ENCODE results near the gene TAF4. TPM values are rescaled to one million over a fixed set of nuclear protein-coding genes. Genes with fewer than 3 reads are reported as not detected.
A peak's percentile ranks its signal among the peaks of the same experiment; 100 is the strongest.
"Not testable (repeated sequence)": the region's sequence is repeated elsewhere in the genome, so short reads cannot be mapped to it uniquely, and the experiment has no call there.

The TAF4 gene
- polyA plus RNA-seq, 3 donors from 2014 or later, result 0.04 to 3.2 (median 1.1) TPM

- no peak overlapping the region for H3K27ac Mint-ChIP-seq
- H3K27me3 Mint-ChIP-seq (ENCODE audit: low read depth in 3 of 3), result peaks cover 0 to 5% (median 2%) of the 10 kb centered on the region in 3 donors
- peaks cover 8 to 28% (median 19%) of the 10 kb centered on the region in 3 donors for H3K36me3 Mint-ChIP-seq
- H3K9me3 Mint-ChIP-seq, result peaks cover 0 to 2% (median 0%) of the 10 kb centered on the region in 6 donors
- H3K4me3 Mint-ChIP-seq, result no peak overlapping the region
- peaks cover 3 to 4% of the 10 kb centered on the region in 2 donors for H3K4me1 Mint-ChIP-seq
- DNase-seq, result no peak
Measured at GRCh38 chr20:61975407-61976129, 90.1 kb downstream of the TAF4 start.

GRCh38 chr20:61974357-61974665 lies 91.4 kb downstream of the TAF4 start:
- Mint-ChIP-seq H3K27ac (no peak overlapping the region), H3K4me3 (no peak overlapping the region), H3K36me3 (peaks cover 11 to 32% (median 22%) of the 10 kb centered on the region in 3 donors), H3K4me1 (no peaks in the 10 kb centered on the region), H3K27me3 (ENCODE audit: low read depth in 3 of 3) (peaks cover 0 to 2% (median 1%) of the 10 kb centered on the region in 3 donors), H3K9me3 (peaks cover 0 to 2% (median 0%) of the 10 kb centered on the region in 6 donors)
- no peak for DNase-seq

GRCh38 chr20:61973515-61974356 lies 91.9 kb downstream of the TAF4 start:
- no peak for DNase-seq
- no peak overlapping the region for H3K4me3 Mint-ChIP-seq
- peak overlapping the region in 2 of 6 donors; percentile 27 to 51 for H3K27ac Mint-ChIP-seq
- H3K36me3 Mint-ChIP-seq, result peaks cover 11 to 32% (median 22%) of the 10 kb centered on the region in 3 donors
- H3K4me1 Mint-ChIP-seq, result no peaks in the 10 kb centered on the region
- H3K9me3 Mint-ChIP-seq, result peaks cover 0 to 2% (median 0%) of the 10 kb centered on the region in 6 donors
- H3K27me3 Mint-ChIP-seq (ENCODE audit: low read depth in 3 of 3), result peaks cover 0 to 2% (median 1%) of the 10 kb centered on the region in 3 donors

GRCh38 chr20:61972636-61973508 lies 92.8 kb downstream of the TAF4 start:
- Mint-ChIP-seq H3K27me3 (ENCODE audit: low read depth in 3 of 3) (peaks cover 0 to 4% (median 1%) of the 10 kb centered on the region in 3 donors), H3K4me1 (no peaks in the 10 kb centered on the region), H3K4me3 (no peak overlapping the region), H3K27ac (peak overlapping the region in 1 of 6 donors; percentile 27), H3K36me3 (peaks cover 11 to 32% (median 22%) of the 10 kb centered on the region in 3 donors), H3K9me3 (peaks cover 0 to 2% (median 0%) of the 10 kb centered on the region in 6 donors)
- DNase-seq, result no peak

GRCh38 chr20:61971595-61971994 lies 94.1 kb downstream of the TAF4 start:
- H3K9me3 Mint-ChIP-seq; DNase-seq; H3K27ac Mint-ChIP-seq; H3K4me1 Mint-ChIP-seq; H3K4me3 Mint-ChIP-seq; H3K27me3 Mint-ChIP-seq (ENCODE audit: low read depth in 3 of 3): not testable (repeated sequence)
- peaks cover 11 to 32% (median 22%) of the 10 kb centered on the region in 3 donors for H3K36me3 Mint-ChIP-seq

GRCh38 chr20:61970357-61970756 lies 95.3 kb downstream of the TAF4 start:
- Mint-ChIP-seq H3K36me3 (peaks cover 11 to 27% (median 22%) of the 10 kb centered on the region in 3 donors), H3K27me3 (ENCODE audit: low read depth in 3 of 3) (peaks cover 0 to 4% (median 1%) of the 10 kb centered on the region in 3 donors), H3K4me1 (peaks cover 0 to 3% of the 10 kb centered on the region in 2 donors), H3K9me3 (no peaks in the 10 kb centered on the region), H3K4me3 (no peak overlapping the region), H3K27ac (no peak overlapping the region)
- DNase-seq, result no peak

GRCh38 chr20:61969806-61970205 lies 95.9 kb downstream of the TAF4 start:
- no peak for DNase-seq
- no peaks in the 10 kb centered on the region for H3K9me3 Mint-ChIP-seq
- no peak overlapping the region for H3K27ac Mint-ChIP-seq
- peaks cover 0 to 6% (median 1%) of the 10 kb centered on the region in 3 donors for H3K27me3 Mint-ChIP-seq (ENCODE audit: low read depth in 3 of 3)
- peaks cover 0 to 3% of the 10 kb centered on the region in 2 donors for H3K4me1 Mint-ChIP-seq
- peaks cover 11 to 24% (median 22%) of the 10 kb centered on the region in 3 donors for H3K36me3 Mint-ChIP-seq
- H3K4me3 Mint-ChIP-seq, result no peak overlapping the region

- H3K4me3 Mint-ChIP-seq, result no peak overlapping the region
- H3K4me1 Mint-ChIP-seq, result peaks cover 0 to 3% of the 10 kb centered on the region in 2 donors
- peaks cover 11 to 22% (median 20%) of the 10 kb centered on the region in 3 donors for H3K36me3 Mint-ChIP-seq
- no peaks in the 10 kb centered on the region for H3K9me3 Mint-ChIP-seq
- DNase-seq, result no peak
- no peak overlapping the region for H3K27ac Mint-ChIP-seq
- H3K27me3 Mint-ChIP-seq (ENCODE audit: low read depth in 3 of 3), result peaks cover 0 to 6% (median 0%) of the 10 kb centered on the region in 3 donors
Measured at GRCh38 chr20:61968932-61969331, 96.7 kb downstream of the TAF4 start.

GRCh38 chr20:61968036-61968810 lies 97.5 kb downstream of the TAF4 start:
- no peak overlapping the region for H3K27ac Mint-ChIP-seq
- no peak overlapping the region for H3K4me3 Mint-ChIP-seq
- H3K9me3 Mint-ChIP-seq, result no peaks in the 10 kb centered on the region
- H3K36me3 Mint-ChIP-seq, result peaks cover 4 to 16% (median 15%) of the 10 kb centered on the region in 3 donors
- peaks cover 0 to 6% (median 2%) of the 10 kb centered on the region in 3 donors for H3K27me3 Mint-ChIP-seq (ENCODE audit: low read depth in 3 of 3)
- peaks cover 0 to 3% of the 10 kb centered on the region in 2 donors for H3K4me1 Mint-ChIP-seq
- no peak for DNase-seq

GRCh38 chr20:61967300-61967699 lies 98.4 kb downstream of the TAF4 start:
- Mint-ChIP-seq H3K9me3 (no peaks in the 10 kb centered on the region), H3K4me1 (peaks cover 0 to 3% of the 10 kb centered on the region in 2 donors), H3K27me3 (ENCODE audit: low read depth in 3 of 3) (peaks cover 0 to 4% (median 2%) of the 10 kb centered on the region in 3 donors), H3K4me3 (no peak overlapping the region), H3K36me3 (peaks cover 3 to 8% (median 8%) of the 10 kb centered on the region in 3 donors), H3K27ac (no peak overlapping the region)
- no peak for DNase-seq

- H3K9me3 Mint-ChIP-seq, result no peaks in the 10 kb centered on the region
- no peak overlapping the region for H3K4me3 Mint-ChIP-seq
- peak overlapping the region in 1 of 6 donors; percentile 58 for H3K27ac Mint-ChIP-seq
- no peak for DNase-seq
- H3K36me3 Mint-ChIP-seq, result peaks cover 3 to 5% (median 3%) of the 10 kb centered on the region in 3 donors
- H3K4me1 Mint-ChIP-seq, result peaks cover 0 to 3% of the 10 kb centered on the region in 2 donors
- H3K27me3 Mint-ChIP-seq (ENCODE audit: low read depth in 3 of 3), result peaks cover 0 to 4% (median 2%) of the 10 kb centered on the region in 3 donors
Measured at GRCh38 chr20:61966492-61967244, 99.0 kb downstream of the TAF4 start.

All from immature natural killer cell (primary cell).